GDM1 (cell line): ENCODE data around the gene ADAMTSL5.
A peak's percentile ranks its signal among the peaks of the same experiment; 100 is the strongest.
"Not testable (repeated sequence)": the region's sequence is repeated elsewhere in the genome, so short reads cannot be mapped to it uniquely, and the experiment has no call there.

ENCODE experiments used
- DNase-seq: peaks from one replicate; lab custom pipeline; 2025; lab: John Stamatoyannopoulos, UW

Gene ADAMTSL5

GRCh38 chr19:1511318-1512317 lies 1.2 kb downstream of the ADAMTSL5 start:
- no peak for DNase-seq

- no peak for DNase-seq
These were observed 2.0 kb downstream of the ADAMTSL5 start for GRCh38 chr19:1510807-1511206.

DNA sequence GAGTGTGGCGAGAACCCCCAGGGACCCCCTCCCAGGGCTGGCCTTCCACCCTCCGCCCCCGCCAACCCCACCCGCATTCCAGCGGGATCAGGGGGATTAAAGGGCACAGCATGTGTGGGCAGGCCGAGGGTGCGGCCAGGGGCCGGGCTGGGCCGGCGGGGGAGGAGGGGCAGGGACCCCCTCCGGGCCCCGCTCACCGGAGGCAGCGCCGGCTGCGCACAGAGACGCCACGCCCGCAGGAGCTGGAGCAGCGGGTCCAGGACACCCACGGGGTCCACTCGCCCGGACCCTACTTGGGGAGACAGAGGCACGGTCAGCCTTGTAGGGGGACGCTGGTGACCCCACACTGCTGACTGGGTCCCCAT lies 2.4 kb downstream of the ADAMTSL5 start:
- no peak for DNase-seq

DNA sequence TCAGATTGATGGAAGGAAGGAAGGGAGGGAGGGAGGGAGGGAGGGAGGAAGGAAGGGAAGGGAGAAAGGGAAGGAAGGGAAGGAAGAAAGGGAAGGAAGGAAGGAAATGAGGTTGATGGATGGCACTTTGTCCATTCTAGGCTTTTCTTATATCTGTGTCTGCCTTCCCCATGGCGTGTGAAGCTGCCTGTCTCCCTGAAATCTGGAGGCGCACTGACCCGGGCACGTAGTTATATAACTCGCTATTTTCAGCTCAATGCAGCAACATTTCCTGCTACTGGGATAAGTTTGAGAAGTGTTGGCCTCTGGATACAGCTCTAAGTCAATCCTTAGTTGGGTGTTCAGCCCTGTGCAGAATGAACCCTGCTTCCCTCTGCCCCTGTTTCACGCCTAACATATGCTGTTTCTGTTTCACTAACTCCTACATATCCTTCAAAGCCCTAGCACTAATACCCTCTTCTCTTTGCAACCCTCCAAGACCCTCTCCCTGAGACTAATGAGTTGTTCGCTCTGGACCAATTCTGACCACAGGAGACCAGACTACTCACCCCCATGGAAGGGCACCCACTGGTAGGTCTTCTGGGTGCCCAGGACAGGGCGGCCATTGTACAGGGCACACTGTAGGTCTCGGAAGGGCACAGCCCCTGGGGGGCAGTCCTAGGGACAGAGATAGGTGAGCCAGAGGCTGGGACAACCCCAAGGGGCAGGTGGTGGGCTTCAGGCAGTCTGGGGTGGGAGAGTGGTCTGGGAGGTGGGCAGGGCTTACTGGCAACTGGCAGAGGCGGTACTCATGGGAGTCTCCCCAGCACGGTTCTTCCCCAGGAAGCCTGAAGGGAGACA lies 3.0 kb downstream of the ADAMTSL5 start:
- no peak for DNase-seq

DNA sequence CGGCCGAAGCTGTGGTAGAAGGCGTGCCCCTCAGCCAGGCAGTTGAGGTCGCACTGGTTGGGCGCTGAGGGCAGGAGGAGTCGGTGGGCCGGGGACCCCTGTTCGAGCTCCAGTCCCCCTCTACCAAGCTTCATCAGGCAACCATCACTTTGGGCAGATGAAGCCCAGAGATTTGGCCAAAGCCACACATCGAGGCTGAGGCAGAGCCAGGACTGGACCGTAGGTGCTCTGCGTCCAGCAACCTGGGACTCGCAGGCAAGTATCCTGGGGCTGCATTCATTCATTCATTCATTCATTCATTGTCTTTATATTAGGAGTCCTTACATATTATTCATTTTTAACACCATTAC lies 4.3 kb downstream of the ADAMTSL5 start:
- DNase-seq = no peak

DNA sequence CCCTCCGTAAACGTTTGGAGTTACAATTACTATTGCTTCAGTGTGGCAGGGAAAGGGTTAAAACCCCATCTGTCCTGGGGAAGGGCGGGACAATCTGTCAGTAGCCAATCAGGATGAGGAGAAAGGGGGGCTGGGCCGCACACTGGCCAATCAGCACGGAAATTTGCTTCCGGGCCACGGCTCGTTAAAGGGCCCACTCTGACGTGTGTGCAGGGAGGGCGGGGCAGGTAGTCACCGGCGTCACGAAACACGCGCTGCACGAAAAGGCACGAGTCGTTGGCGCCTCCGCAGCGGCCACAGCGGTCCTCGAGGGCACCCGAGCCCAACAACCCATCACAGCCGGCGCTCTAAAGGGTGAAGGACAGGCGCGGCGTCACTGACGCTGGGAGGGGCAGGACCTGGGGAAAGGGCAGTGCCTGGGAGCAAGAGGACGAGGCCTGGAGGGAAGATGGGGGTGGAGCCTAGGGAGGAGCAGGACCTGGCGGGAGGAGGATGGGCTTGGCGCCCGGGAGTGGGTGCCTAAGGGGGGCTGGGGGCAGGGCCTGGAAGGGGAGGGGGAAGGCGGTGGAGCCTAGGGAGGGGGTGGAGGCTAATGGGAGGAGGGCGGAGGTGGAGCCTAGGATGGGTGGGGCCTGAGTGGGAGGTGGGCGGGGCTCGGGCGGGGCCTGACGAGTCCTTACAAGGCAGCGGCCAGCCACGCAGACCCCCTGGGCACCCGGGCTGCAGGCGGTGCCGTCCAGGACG lies 4.9 kb downstream of the ADAMTSL5 start:
- peak; percentile 95 for DNase-seq

DNA sequence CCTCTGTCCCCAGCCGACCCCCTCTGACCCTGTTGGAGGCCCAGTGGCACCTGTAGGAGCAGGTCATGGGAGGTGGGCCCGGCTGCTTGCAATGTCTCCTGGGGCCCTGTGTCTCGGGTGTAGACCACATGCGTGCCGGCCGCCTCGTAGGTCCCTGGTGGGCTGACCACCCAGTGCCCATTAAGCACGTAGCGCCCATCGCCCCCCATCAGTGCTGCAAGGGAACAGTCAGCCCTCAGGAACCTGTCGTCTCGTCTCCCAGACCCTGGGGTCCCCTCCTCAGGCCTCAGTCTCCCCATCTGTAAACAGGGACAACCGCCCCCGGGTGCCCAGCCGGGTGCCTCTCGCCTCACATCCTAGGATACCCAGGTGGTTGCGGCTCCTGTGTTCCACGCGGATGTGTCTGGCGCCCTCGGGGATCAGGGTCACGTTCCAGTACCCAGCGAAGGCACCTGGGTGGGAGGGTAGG lies 5.6 kb downstream of the ADAMTSL5 start:
- no peak for DNase-seq

DNA sequence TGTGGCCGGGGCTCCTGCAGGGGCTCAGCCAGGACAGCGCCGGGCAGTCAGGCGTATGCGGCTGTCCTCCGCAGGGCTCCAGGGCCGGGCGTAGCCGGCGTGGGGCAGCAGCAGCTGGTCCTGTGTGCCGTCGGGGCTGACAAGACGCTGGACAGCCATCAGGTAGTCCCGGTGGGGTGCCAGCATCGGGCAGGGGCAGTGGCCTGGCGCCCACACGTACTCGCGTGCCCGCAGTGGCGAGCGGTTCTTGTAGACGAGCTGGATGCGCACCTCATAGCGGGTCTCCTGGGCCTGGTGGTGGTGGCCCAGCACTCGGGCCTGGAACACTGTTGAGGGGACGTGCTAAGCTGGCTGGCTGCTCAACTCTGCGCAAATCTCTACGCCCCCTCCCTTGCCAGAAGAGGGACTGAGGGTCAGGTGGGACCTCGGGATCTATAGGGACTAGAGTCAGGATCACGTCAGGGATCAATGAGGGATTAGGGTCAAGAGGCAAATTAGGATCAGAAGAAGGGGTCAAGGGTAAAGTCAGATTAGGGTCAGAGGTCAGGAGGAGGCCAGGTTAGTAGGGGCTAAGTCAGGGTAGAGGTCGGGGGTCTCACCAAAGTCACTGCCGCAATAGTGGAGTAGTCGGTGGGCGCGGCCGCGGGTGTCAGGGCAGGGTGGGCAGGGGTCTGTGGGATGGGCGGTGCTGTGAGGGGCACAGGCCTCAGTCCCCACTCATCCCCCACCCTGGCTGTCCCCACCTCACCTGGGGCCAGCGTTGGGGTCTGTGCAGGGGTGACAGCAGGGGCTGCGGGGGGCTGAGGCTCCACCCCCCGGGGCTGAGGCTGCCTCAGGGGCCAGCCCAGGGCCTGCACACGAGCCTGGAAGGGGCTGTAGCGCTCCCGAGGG lies 6.6 kb downstream of the ADAMTSL5 start:
- DNase-seq = no peak

DNA sequence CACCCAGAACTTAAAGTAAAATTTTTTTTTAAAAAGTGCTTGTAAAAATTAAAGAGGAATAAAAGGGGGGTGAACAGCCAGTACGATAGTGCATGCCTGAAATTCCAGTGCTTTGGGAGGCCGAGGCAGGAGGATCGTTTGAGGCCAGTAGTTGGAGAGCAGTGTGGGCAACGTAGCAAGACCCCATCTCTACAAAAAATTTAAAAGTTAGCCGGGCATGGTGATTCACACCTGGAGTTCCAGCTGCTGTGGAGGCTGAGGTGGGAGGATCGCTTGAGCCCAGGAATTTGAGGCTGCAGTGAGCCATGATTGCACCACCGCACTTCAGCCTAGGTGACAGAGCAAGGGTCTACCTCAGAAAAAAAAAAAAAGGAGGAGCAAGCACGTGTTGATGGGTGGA lies 7.8 kb downstream of the ADAMTSL5 start:
- DNase-seq = no peak

DNA sequence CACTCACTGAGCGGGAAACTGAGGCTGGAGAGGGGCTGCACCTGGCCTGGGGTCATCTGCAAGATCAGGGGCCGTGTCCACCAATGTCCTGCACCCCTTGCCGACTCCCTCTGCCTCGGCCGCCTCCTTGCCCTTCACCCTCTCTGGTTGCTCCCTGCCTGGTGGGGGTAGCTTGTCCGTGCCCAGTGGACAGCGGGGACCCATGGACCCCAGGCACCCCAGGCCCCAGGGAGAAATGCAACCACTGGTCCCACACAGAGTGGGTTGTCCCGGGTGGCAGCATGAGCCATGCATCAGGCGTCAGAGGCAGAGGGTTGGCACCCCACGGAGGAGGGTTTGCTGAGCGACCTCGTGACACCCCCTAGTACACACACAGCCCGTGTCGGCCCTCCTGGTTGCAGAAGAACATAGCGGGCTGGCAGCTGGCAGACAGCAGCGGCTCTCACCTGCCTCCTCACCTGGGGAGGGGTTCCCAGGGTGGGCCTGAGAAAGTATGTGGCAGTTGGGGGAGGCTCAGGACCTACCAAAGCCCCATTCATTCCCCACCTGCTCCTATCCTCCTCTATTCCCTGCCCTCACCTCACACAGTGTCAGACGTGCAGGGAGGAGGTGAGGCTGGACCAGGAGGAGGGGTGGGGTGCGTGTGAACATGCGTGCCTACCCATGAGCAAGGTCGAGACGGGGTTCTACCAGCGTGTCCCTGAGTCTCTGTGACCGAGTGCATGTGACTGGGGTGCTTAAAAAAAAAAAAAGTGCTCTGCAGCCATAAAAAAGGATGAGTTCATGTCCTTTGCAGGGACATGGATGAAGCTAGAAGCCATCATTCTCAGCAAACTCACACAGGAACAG lies 8.7 kb downstream of the ADAMTSL5 start:
- DNase-seq = no peak

DNA sequence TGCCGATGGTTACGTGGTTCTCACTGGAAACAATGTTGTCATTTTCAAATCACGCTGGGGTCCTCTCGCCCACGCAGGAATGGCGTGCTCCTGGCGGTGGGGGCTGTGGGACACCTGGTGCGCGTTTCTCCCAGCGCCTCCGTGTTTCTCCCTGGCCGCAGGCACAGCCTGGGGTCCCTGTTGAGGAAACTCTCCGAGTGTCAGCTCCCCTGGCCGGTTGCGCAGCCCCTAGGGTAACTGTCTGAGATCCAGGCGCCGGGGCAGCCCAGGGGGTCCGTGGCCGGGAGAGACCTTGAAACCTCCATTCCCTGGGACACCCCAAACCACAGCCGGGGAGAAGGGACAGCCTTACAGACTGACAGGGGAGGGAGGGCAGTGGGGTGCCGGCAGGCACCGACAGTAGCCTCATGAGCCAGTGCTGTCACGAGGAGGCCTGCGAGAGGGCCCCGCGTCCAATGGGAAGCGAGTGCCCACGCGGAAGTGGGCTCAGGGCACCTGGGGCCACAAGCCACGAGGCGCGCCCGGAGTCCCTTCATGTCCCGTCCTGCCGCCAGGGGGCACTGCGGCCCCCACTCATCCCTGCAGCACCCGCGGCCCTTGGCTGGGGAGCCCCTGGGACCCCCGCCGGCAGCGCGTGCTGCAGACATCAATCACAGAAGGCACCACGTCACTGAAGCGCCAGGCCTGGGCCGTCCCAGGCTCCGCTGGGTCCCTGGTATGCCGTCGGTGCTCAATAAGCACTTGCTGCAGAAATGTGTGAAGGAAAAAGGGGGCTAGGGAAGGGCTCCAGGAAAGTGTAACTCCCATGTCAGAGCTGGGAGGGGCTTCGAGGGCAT lies 9.5 kb downstream of the ADAMTSL5 start:
- peak; percentile 40 for DNase-seq

- no peak for DNase-seq
These were observed 10.3 kb downstream of the ADAMTSL5 start for GRCh38 chr19:1502433-1503088.

GRCh38 chr19:1501200-1501595 lies 11.6 kb downstream of the ADAMTSL5 start:
- no peak for DNase-seq

DNA sequence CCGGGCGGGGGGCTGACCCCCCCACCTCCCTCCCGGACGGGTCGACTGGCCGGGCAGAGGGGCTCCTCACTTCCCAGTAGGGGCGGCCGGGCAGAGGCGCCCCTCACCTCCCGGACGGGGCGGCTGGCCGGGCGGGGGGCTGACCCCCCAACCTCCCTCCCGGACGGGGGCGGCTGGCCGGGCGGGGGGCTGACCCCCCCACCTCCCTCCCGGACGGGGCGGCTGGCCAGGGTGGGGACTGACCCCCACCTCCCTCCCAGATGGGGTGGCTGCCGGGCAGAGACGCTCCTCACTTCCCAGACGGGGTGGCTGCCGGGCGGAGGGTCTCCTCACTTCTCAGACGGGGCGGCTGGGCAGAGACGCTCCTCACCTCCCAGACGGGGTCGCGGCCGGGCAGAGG lies 13.6 kb downstream of the ADAMTSL5 start:
- DNase-seq = not testable (repeated sequence)

DNA sequence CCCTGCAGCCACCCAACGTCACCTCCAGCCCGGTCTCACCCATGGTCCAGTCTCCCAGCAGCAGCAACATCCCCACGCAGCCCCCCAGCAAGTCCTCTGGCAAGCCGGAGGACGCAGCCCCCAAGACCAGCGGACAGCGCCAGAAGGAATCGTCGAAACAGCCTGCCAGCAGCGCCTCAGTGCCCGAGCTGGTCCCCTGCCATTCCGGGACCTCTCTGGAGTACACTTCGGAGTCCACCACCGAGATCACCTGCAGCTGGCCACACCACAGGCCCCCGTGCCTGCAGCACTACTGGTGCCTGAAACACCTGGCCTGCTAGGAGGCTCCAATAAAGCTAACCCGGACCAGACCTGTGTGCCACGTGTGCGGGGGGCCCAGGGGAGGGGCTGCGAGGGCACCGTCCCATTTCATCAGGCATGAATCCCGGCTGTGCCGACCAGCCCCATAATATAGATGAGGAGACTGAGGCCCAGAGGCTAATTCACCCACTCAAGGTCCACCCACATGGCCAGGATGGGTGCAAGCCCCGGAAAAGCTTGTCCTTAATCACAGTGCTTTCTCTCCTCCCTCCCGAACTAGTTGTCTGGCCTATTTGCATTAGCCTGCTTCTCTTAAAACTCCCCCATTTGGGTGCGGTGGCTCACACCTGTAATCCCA lies 15.1 kb downstream of the ADAMTSL5 start:
- DNase-seq = no peak

DNA sequence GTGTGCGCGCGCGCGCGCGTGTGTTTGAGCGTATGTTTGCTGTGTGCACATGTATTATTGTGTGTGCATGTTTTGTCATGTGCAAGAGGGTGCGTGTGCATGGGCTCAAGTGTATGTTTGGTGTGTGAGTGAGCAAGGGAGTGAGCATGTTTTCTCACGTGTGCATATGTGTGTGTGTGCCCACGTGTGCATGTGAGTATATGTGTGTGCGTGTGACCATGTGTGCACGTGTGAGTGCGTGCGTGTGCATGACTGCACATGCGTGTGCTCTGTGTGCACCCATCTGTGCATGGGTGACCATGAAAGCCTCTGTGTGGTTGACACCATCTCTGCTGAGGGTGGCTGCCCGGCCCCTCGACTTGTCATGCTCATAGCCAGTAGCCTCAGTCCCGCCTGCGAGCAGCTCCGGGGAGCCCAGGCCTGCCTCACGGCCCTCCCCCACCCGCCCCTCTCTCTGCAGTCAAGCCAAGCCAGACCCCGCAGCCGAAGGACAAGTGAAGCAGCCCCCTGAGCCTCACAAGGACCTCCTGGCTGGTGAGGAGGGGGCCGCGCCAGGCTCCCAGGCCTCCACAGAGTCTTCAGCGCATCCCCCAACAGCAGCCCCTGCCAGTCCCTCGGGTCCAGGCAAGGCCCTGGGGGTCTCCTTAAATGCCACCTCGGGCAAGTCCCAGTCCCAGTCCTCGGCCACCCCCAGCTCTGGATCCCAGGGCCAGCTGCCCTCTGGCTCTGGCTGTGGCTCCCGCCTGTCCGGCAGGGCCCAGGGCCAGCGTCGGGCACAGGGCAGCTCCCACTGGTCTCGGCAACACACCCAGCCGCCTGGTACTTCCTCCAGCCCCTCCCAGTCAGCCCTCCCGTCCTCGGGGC lies 15.9 kb downstream of the ADAMTSL5 start:
- DNase-seq = no peak
